GM18909 (cell line): ENCODE results near the gene APOLD1.
"Not testable (repeated sequence)": the region's sequence is repeated elsewhere in the genome, so short reads cannot be mapped to it uniquely, and the experiment has no call there.

Experiments
- ATAC-seq: cut with Tn5 transposase; IDR thresholded peaks from one replicate; pipeline ENCODE4 v1.9.1; 2021; ENCODE audit warnings: mild to moderate bottlenecking; ENCODE audit not compliant: unreplicated experiment, poor library complexity

The APOLD1 gene

DNA sequence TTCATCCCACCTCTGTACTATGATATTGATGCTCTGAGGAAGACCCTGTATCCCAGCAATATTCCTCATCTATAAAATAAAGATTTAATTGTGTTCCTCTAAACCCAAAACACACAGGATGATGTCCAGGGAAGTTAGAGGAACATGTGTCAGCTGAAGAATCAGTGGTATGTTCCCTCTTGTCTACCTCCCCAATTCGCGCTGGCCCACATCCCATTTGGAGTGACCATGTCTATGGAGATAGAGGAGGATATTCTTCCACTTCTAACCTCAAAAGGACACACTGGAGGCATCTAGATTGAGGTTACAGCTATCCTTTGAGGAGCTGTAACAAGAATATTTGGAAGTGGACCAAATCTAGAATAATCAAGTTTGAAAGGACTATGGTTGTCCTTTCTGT, 1.3 kb upstream of the APOLD1 start:
- ATAC-seq: no peak

DNA sequence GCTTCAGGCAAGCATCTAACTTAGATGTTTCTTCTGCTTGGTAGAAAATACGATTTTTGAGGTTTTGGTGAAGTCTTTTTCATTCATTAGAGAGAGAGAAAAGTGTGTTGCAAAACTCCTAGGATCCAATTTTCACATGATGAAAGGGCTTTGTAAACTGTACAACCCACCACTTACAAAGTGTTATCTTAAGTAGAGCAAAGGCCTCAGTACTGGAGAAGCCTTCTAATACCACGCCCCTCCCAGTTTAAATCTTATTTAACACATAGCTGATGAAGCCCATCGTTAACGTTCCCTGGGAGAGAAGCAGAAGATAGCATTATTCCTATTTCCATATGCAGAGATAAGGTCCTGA, 869 bp downstream of the APOLD1 start:
- peak; percentile 13 for ATAC-seq

DNA sequence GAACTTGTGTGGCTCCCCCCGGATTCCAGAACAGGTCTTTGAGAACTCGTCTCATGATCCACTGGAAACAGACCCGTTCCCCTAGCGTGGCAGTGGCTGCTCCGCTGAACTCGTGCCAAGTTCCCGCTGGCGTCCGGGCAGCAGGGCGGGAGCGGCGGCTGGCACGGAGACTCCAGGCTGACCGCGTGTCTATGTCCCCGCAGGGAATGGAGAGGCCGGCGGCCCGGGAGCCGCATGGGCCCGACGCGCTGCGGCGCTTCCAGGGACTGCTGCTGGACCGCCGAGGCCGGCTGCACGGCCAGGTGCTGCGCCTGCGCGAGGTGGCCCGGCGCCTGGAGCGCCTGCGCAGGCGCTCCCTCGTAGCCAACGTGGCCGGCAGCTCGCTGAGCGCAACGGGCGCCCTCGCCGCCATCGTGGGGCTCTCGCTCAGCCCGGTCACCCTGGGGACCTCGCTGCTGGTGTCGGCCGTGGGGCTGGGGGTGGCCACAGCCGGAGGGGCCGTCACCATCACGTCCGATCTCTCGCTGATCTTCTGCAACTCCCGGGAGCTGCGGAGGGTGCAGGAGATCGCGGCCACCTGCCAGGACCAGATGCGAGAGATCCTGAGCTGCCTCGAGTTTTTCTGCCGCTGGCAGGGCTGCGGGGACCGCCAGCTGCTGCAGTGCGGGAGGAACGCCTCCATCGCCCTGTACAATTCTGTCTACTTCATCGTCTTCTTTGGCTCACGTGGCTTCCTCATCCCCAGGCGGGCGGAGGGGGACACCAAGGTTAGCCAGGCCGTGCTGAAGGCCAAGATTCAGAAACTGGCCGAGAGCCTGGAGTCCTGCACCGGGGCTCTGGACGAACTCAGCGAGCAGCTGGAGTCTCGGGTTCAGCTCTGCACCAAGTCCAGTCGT, 1.5 kb downstream of the APOLD1 start:
- ATAC-seq: peak; percentile 87

DNA sequence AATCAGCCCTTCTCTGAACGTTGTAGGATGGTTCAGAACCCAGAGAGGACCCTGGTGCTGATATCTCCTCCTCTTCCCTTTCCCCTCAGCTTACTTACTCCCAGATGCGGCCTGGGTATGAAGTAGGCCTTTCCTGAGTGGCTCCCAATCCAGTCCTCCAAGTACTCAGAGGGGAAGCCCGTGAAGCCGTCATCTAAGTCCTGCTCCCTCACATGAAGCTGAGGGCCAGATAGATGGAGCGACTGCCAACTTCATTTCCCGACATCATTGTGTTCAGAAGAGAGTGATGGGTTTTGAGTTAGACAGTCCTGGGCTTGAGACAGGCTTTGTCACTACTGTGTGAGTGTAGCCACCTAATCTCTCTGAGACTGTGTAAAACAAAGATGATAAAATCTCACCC, 2.7 kb downstream of the APOLD1 start:
- ATAC-seq: no peak

DNA sequence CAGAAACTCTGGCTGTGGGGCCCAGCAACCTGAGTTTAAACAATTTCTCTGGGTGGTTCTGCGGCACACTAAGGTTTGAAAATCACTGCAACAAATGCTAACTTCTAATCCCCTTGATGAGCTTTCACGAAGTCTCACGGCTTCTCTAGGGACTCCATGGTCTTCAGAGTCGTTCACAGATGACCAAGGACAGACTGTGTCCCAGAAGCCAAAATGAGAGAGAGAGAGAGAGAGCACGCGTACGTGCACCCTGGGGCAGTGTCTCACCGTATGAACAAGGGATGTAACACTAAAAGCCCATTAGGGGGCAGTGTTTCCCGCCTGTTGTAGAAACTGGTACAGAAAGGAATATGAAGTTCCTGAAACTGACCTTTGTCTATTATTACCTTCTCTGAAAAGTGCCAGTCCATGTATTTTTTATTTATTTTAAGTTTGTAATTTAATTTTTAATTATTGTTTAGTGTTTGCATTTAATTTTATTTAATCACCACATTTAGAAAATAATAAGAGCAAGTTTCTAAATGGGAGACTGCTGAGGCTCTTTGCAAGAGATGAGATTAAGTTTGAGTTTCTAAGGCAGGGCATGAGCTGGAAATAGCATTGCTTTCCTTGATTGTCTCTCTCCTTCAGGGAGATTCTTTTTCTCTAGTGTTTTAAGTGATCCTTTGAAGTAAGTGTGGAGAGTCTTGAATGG, 3.4 kb downstream of the APOLD1 start:
- ATAC-seq: peak; percentile 60

DNA sequence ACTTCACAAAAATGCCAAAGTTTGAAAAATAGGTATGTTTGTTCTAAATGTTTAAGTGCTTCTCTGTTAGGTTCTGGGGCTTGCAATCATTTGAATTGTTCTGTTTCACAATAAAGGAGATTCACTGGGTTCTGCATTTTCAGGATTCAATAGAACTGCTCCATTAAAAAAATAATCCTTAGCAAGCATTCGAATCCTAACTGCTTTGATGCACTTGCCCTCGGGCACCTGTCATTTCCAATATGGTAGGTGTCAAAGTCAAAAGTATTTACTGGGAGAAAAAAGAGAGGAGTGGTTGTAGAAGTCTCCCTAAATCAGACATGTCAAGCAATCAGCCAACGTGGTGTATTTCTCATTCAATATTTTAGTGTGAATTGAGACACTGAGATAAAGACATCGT, 5.5 kb downstream of the APOLD1 start:
- ATAC-seq: no peak

DNA sequence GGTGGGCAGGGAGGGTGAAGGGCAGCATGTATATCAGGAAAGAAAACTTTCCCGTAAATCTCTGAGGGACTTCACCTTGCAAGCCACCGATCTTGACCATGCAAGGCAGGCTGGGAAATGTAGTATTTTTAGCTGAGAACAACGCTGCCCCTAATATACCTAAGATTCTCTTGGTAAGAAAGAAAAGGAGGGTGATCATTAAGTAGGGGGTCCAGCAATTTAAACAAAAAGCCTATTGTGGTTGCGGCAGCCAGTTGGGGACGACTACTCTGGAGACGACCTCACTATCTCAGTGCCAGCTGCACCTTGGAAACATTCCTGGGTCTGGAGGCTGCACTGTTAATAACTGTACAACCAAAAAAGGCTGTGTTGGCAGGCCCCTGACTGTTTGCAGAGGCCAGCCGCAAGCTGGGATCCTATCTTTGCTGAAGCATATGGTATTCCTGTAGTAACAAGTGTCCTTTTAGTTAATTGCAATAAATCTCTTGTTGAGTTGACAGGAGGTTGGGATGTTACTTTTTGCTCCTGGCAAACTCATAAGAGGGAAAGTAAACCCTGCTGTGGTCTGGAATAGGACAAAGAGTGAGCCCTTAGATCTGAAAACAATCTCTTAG, 6.4 kb downstream of the APOLD1 start:
- ATAC-seq: no peak

DNA sequence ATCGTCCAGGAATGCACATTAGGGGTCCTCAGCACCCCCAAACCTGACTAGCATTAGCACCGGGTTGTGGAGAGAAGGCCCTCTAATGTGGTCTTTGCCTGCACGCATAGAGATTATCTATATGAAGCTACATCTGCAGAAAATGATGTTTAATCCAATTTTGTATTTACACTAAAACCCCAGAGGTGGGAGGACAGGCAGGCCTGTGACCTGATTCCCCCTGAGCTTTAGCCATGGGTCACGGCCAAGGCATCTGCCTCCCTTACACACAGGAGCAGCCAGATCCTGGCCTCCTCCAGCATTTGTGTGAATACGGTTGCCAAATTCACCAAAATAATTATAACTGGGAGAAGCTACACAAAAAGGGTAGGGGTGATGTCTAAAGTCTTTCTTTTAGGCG, 7.0 kb downstream of the APOLD1 start:
- ATAC-seq: no peak

DNA sequence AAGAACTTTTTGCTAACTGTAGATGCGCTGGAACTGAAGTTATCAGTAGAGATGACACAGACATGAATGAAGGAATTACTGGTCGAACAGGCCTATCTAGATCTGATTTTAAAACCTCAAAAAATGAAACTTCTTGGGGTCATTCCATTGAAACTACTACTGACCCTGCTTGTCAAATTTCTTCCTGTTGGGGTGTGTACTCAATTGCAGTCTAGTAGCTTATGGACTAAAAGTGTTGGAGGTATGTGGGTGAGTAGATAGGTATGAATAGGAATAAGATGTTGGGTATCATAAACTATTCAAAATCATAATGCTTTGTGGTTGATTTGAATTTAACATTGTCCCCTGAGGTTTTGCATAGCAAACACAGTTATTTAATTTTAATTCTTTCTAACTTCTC, 9.2 kb downstream of the APOLD1 start:
- no peak for ATAC-seq

DNA sequence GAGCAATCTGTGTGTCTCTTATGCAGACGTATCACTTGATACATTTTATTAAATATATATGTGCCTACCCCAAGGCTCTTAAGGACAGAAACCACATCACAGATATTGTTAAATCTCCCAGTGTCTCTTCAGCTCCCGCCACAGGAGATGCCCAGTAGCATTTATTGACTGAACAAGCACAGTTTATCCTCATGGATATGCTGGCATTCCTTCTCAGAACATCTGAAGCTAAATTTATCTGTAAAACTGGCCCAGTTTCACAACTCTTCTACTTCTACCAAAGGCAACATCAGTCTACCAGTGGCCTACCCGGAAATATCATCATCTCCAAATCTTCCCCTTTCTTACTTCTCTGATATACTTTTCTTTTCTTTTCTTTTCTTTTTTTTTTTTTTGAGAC, 10.7 kb downstream of the APOLD1 start:
- no peak for ATAC-seq

DNA sequence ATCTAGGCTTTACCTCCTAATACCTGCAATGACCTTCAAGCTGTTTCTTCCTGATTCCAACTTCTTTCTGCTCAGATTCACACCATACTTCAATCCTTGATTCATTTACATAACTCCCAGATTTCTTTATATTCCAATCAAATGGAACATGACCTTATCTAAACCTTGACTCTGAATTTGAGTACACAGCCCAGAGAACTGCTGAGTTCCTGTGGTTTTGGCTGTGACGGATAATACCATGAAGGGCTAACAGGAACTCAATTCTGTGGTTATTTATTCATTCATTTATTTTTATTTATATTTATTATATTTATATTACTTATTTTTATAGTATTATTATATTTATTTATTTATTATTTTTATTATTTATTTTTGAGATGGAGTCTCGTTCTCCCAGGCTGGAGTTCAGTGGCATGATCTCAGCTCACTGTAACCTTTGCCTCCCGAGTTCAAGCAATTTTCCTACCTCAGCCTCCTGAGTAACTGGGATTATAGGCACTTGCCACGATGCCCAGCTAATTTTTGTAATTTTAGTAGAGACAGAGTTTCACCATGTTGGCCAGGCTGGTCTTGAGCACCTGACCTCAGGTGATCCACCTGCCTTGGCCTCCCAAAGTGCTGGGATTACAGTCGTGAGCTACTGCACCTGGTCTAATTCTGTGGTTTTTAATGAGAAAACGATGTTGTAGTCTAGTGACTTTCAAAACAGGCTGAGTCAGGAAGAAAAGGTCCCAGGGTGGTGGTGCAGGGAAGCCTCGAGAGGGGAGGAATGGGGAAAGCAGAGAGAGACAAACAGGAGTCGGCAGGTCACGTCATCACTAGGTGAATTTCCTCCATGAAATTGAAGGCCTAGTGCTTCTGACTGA, 11.7 kb downstream of the APOLD1 start:
- ATAC-seq: no peak

DNA sequence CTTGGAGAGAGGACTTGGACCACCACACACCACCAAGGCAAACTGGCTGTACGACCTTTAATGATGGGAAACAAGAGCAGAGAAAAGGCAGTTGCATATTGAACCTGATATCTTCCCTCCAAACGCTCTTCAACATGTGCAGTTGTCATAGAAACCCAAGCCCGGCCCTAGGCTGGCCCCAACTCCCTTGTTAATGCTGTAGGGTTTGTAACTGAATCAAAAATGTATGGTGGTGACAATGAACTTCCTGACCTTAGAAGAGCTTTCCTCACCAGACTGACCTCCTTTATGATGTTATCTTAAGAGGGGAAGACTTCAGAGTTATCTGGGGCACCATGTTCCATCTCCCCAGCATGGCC, 12.3 kb downstream of the APOLD1 start:
- ATAC-seq: no peak

DNA sequence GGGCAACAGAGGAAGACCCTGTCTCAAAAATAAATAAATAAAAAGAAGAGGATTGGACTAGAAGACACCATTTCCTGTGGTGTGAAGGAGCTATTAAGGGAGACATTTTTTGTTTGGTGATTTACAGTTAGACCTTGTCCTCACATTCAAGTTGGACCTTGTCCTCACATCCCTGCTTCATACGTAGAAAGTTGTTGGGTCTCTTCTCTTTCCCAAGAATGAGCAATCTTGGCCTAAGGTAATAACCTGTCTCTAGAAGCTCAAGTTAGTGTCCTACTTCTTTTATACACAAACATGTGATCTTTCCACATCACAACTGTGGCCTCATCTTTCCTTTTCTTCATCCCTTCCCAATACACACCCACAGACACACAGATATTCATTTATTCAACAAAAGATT, 13.0 kb downstream of the APOLD1 start:
- no peak for ATAC-seq

DNA sequence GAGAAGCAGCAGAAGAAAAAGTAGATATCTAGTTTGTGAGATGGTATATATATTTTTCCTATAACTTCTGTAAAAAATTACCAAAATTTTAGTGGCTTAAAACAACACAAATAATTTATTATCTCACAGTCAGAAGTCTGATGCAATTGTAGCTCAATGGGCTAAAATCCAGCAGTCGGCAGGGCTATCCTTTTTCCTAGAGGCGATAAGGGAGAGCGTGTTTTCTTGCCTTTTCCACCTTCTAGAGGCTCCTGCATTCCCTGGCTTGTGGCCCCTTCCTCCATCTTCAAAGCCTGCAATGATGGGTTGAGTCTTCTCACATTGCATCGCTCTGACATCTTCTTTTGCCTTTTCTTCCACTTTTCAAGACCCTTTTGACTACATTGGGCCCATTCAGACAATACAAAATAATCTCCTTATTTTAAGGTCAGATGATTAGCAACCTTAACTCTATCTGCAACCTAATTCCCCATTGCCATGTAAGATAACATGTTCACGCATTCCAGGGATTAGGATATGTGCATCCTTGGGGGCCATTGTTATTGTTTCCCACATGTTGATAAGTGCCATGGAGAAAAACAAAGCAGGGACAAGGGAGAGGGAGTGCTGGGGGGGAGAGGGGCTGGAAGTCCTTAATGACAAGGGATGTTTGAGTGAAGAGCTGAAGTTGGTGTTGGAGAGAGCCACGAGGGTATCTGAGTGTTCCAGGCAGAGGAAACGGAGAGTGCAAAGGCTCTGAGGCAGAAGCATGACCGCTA, 13.9 kb downstream of the APOLD1 start:
- ATAC-seq: no peak

DNA sequence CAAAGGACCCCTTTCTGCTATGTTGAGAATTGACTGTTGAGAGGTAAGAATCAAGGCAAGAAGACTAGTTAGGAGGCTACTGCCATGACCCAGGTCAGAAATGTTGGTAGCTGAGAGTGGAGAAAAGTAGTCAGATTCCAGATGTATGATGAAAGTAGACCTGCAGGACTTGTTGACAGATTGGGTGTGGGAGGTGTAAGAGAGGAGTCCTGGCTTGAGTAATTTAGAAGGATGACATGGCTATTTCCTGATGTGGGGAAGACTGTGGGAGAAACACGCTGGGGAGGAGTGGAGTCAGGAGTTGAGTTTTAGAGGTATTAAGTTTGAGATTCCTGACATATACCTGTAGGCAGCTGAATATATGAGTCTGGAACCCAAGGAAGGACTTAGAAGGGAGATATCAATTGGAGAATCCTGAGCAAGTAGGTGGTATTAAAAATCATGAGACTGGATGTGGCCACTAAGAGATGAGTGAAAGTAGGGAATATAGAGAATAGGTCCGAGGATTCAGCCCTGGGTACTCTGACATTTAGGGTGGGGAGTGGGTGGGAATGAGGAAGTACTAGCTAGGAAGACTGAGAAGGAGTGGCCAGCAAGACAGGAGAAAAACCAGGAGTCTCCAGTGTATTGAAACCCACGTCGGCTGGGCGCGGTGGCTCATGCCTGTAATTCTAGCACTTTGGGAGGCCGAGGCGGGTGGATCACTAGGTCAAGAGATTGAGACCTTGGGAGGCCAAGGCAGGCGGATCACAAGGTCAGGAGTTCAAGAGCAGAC, 15.1 kb downstream of the APOLD1 start:
- no peak for ATAC-seq

DNA sequence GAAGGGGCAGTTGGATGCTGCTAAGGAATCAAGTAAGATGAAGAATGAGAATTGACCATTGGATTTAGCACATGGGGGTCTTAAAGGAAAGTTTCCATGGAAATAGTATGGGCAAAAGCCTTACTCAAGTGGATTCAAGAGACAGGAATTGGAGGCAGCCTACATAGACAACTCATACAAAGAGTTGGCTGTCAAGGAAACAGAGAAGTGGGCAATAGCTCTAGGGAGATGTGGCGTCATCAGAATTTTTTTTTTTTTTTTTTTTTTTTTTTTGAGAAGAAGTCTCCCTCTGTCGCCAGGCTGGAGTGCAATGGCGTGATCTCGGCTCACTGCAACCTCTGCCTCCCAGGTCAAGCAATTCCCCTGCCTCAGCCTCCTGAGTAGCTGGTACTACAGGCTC, 16.2 kb downstream of the APOLD1 start:
- not testable (repeated sequence) for ATAC-seq

DNA sequence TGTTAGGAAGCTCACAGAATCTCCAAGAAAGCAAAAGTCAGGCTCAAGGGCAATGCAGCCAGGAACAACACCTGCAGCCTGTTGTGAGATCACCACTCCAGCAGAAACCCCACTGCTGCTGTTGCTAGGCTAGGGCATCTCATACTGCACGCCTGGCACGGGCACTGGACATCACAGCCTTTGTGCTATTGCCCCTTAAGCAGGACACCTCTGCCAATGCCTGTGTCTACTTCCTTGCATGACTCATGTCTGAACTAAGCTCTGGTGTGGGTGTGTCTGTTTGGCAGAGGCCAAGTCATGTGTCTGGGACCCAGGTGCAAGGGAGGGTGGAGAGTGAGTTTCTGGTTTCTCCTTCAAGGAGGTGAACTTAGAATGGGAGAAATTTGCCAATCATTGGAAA, 17.7 kb downstream of the APOLD1 start:
- peak; percentile 88 for ATAC-seq

DNA sequence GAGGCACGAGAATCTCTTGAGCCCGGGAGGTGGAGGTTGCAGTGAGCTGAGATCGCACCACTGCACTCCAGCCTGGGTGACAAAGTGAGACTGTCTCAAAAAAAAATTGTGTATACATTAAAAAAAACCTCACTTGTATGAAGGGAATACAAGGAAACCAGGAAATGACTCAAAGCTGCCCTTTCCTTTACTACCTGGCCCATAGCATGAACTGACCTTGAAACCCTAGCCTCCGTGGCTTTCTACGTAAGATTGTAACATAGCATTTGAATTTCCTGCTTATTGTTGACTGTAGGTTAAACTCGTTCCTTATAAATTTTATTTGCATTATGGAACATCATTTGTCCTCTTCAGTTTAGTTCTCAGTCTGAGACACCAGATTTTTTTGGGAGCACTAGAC, 18.6 kb downstream of the APOLD1 start:
- ATAC-seq: no peak

DNA sequence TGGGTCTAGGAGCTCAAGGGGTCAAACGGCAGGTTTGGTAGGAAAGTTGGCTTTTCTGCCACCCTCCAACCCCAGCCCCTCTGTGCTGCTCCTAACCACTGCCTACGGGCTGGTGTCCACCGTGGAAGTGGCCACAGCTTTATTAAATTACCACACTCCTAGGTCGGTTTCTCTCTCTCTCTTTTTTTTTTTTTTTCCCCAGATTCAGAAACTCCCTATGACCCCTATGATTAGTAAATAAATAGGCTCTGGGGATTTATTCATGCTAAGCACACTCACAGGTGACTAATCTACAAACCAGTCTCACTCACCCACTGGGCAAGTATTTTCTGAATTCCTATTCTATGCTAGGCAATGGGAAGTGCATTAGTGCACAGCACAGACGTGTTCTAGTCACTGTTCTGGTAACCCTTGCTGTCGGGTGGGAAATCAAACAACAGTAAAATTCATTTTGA, 19.0 kb downstream of the APOLD1 start:
- ATAC-seq: no peak
